ENCODE measurements around the gene EFNA2. TPM values are rescaled to one million over a fixed set of nuclear protein-coding genes. Genes with fewer than 3 reads are reported as not detected.

The EFNA2 gene
- total RNA-seq: not detected

- peaks cover 8 to 28% of the 10 kb centered on the region in 2 donors for H3K27me3 ChIP-seq
- no peaks in the 10 kb centered on the region for H3K9me3 ChIP-seq
- H3K27ac ChIP-seq: no peak within 1 kb of the TSS
- peaks cover 0 to 6% of the 10 kb centered on the region in 2 donors for H3K4me1 ChIP-seq
- DNase-seq (ENCODE audit: low spot score): no peak
- H3K36me3 ChIP-seq: no peaks in the 10 kb centered on the region
- no peak for TF ChIP-seq CTCF (IDR thresholded peaks at IDR 0.05)
- H3K4me3 ChIP-seq: no peak within 1 kb of the TSS
These were observed at the start of gene EFNA2 for GRCh38 chr19:1285737-1286360. TSS of gene EFNA2 (plus strand) at chr19:1285873. CDS start at chr19:1286169, 296 bp downstream.

GRCh38 chr19:1236576-1236975 lies 49.1 kb upstream of the EFNA2 start:
- H3K9me3 ChIP-seq: no peaks in the 10 kb centered on the region
- H3K4me3 ChIP-seq: peak overlapping the region; percentile 44 to 70
- peak overlapping the region in 1 of 2 donors; percentile 67 for H3K27ac ChIP-seq
- H3K4me1 ChIP-seq: peaks cover 0 to 50% of the 10 kb centered on the region in 2 donors
- no peaks in the 10 kb centered on the region for H3K27me3 ChIP-seq
- no peak for TF ChIP-seq CTCF (IDR thresholded peaks at IDR 0.05)
- no peak for DNase-seq (ENCODE audit: low spot score)
- no peaks in the 10 kb centered on the region for H3K36me3 ChIP-seq

GRCh38 chr19:1237027-1237659 lies 48.5 kb upstream of the EFNA2 start:
- H3K27ac ChIP-seq: peak overlapping the region; percentile 6 to 67
- peaks cover 0 to 48% of the 10 kb centered on the region in 2 donors for H3K4me1 ChIP-seq
- TF ChIP-seq CTCF (IDR thresholded peaks at IDR 0.05): no peak
- no peaks in the 10 kb centered on the region for H3K36me3 ChIP-seq
- no peaks in the 10 kb centered on the region for H3K27me3 ChIP-seq
- H3K4me3 ChIP-seq: peak overlapping the region; percentile 44 to 70
- DNase-seq (ENCODE audit: low spot score): no peak
- no peaks in the 10 kb centered on the region for H3K9me3 ChIP-seq

GRCh38 chr19:1237754-1238368 lies 47.8 kb upstream of the EFNA2 start, which contains the start of gene CBARP:
TSS of gene CBARP (minus strand) at chr19:1238005. CDS start at chr19:1236100, 1,905 bp downstream.
- DNase-seq (ENCODE audit: low spot score): no peak
- Histone ChIP-seq H3K36me3 (no peaks in the 10 kb centered on the region), H3K4me3 (peak within 1 kb of the TSS; percentile 44 to 70), H3K9me3 (no peaks in the 10 kb centered on the region), H3K4me1 (peaks cover 0 to 48% of the 10 kb centered on the region in 2 donors), H3K27ac (peak within 1 kb of the TSS; percentile 99), H3K27me3 (no peaks in the 10 kb centered on the region)
- no peak for TF ChIP-seq CTCF (IDR thresholded peaks at IDR 0.05)

- H3K36me3 ChIP-seq: no peaks in the 10 kb centered on the region
- H3K4me3 ChIP-seq: peak overlapping the region; percentile 23 to 70
- no peak for DNase-seq (ENCODE audit: low spot score)
- H3K27ac ChIP-seq: peak overlapping the region; percentile 99
- peaks cover 0 to 48% of the 10 kb centered on the region in 2 donors for H3K4me1 ChIP-seq
- no peaks in the 10 kb centered on the region for H3K27me3 ChIP-seq
- H3K9me3 ChIP-seq: no peaks in the 10 kb centered on the region
- no peak for TF ChIP-seq CTCF (IDR thresholded peaks at IDR 0.05)
These were observed 47.0 kb upstream of the EFNA2 start for GRCh38 chr19:1238369-1239303.

All from right atrium auricular region (tissue), 2 donors.